Measurements from ENCODE around the gene INPP5D. TPM values are rescaled to one million over a fixed set of nuclear protein-coding genes. Genes with fewer than 3 reads are reported as not detected.
"Not testable (repeated sequence)": the region's sequence is repeated elsewhere in the genome, so short reads cannot be mapped to it uniquely, and the experiment has no call there.

The INPP5D gene
- total RNA-seq, 1 experiment from 2014 or later, result 2.6 TPM

- not testable (repeated sequence) for H3K4me1 ChIP-seq (replicated peaks); H3K9me3 ChIP-seq (replicated peaks); DNase-seq (ENCODE audit: low read depth in 1 of 2, low spot score in 2 of 2); H3K27ac ChIP-seq; H3K36me3 ChIP-seq; H3K4me3 ChIP-seq; H3K27me3 ChIP-seq (replicated peaks)
These were observed 7.6 kb upstream of the INPP5D start for GRCh38 chr2:233052517-233052916.

DNA sequence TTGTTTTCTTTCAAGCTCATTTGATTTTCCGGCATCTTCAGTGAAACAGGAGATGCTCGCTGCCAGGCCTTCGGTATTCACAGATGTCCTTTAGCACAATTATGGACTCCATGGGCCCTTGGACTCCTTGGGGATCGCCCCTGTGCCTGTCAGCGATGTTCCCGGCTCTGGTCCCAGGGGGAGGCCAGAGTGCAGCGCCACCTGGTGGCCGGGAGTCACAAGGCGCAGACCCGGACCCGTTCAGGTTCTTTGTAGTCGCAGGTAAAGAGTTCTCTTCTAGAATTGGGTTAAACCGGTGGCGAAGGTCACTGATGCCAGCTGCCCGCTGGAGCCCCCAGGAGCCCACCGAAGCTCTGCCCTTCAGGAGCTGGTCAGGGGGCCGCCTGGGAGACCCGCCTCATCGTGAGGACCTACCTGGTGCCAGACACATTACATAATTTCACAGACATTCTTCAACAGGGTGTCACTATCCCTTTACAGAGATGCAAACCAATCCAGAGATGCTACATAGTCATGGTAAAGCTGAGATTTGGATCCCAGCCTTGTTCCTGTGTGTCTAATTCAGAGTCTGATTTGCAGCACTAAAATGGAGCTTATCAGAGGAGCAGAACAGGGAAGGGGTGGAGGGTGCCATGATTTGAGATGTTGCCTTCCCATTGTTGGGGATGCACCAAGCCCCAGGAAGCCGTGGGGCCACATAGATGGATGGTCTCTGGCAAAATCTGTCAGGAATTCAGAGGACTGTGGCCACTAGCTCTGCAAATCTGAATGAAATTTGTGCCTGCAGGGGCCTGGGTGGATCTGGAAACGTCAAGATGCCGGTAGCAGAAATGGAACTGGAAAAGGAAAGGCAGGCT, 6.0 kb upstream of the INPP5D start:
- Histone ChIP-seq H3K27ac (no peak overlapping the region), H3K4me3 (no peak overlapping the region), H3K9me3 (replicated peaks) (no peaks in the 10 kb centered on the region), H3K27me3 (replicated peaks) (no peaks in the 10 kb centered on the region), H3K36me3 (no peaks in the 10 kb centered on the region), H3K4me1 (replicated peaks) (peaks cover 9% of the 10 kb centered on the region; the same call in 1 of the 2 replicates)
- DNase-seq (ENCODE audit: low read depth in 1 of 2, low spot score in 2 of 2), result peak in 1 of 2 experiments; percentile 37

GRCh38 chr2:233055362-233055761, 4.8 kb upstream of the INPP5D start:
- H3K9me3 ChIP-seq (replicated peaks), result no peaks in the 10 kb centered on the region
- no peaks in the 10 kb centered on the region for H3K36me3 ChIP-seq
- peaks cover 9% of the 10 kb centered on the region; the same call in 1 of the 2 replicates for H3K4me1 ChIP-seq (replicated peaks)
- no peak overlapping the region for H3K27ac ChIP-seq
- H3K4me3 ChIP-seq, result no peak overlapping the region
- H3K27me3 ChIP-seq (replicated peaks), result no peaks in the 10 kb centered on the region
- DNase-seq (ENCODE audit: low read depth in 1 of 2, low spot score in 2 of 2), result no peak

DNA sequence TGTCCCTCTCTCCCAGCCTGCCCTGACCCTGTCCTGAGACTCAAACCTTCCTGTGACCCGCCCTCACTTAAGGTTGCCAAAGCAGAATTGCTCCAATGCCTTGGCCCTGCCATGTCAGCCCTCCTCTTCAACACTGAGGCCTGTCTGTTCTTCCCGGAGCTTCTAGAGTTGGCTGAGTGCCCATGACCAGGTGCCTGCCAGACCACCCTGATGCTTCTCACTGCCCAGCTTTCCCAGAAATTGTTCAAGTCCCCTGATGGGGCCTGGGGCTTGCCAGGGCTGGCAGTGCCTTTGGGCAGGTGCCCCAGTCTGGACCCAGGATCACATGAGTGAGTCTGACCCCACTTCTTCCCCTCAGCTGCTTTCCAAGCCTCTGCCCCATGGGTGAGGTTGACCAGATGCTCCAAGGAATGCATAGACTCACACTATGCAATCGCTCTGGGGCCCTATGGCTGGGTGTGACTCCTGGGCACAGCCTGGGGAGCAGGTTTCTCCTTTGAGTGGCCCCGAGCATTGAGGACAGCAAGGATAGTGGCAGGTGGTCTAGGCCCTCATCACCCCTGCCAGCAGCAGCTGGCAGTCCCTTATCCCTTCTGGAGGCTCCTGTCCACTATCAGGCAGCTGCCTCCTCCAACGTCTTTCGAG, 3.1 kb upstream of the INPP5D start:
- DNase-seq (ENCODE audit: low read depth in 1 of 2, low spot score in 2 of 2), result no peak
- Histone ChIP-seq H3K27me3 (replicated peaks) (no peaks in the 10 kb centered on the region), H3K27ac (no peak overlapping the region), H3K4me3 (no peak overlapping the region), H3K9me3 (replicated peaks) (no peaks in the 10 kb centered on the region), H3K4me1 (replicated peaks) (peaks cover 13% of the 10 kb centered on the region; the same call in 1 of the 2 replicates), H3K36me3 (no peaks in the 10 kb centered on the region)

- no peak overlapping the region for H3K27ac ChIP-seq
These were observed 1.2 kb upstream of the INPP5D start for GRCh38 chr2:233058717-233059546.

DNA sequence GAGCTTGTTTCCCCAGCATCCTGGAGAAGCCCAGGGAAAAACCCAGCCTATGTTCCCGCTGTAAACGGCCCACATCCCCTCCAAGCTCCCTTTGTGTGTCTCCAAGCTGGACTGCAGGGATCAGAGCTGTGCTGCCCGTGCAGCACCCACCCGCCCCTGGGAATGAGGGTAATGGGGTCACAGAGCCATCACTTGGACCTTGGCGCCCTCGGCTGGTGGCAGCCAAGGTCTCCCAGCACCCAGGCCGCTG, 670 bp upstream of the INPP5D start:
- Histone ChIP-seq H3K4me1 (replicated peaks) (peaks cover 9% of the 10 kb centered on the region; the same call in 1 of the 2 replicates), H3K4me3 (no peak overlapping the region), H3K27me3 (replicated peaks) (no peaks in the 10 kb centered on the region)

More at GRCh38 chr2:233058717-233059546, 1.2 kb upstream of the INPP5D start:
- no peak for DNase-seq (ENCODE audit: low read depth in 1 of 2, low spot score in 2 of 2)
- Histone ChIP-seq H3K27me3 (replicated peaks) (no peaks in the 10 kb centered on the region), H3K4me3 (no peak overlapping the region), H3K36me3 (no peaks in the 10 kb centered on the region), H3K4me1 (replicated peaks) (peaks cover 13% of the 10 kb centered on the region; the same call in 1 of the 2 replicates), H3K9me3 (replicated peaks) (no peaks in the 10 kb centered on the region)

DNA sequence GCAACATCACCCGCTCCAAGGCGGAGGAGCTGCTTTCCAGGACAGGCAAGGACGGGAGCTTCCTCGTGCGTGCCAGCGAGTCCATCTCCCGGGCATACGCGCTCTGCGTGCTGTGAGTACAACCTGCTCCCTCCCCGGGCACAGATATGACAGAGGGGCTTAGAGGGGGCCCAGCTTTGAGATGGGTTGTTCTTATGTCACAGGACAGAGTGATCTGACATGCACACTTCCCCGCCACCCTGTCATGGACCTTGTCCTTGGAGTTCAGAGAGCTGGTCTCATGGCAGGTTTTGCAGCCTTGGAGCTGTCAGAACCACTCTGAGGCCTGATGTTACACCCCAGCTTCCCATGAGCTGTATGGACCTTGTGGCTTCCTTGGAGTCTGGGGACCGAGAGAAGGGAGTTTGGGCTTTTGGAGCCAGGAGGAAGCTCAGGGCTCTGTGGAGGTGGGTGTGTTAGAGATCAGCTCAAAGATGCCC, 398 bp downstream of the INPP5D start:
- no peak for DNase-seq (ENCODE audit: low read depth in 1 of 2, low spot score in 2 of 2)
- Histone ChIP-seq H3K36me3 (no peaks in the 10 kb centered on the region), H3K27ac (no peak overlapping the region), H3K4me3 (no peak overlapping the region), H3K4me1 (replicated peaks) (0 out of 2 replicates have a peak, but pooled peaks cover 4% of the 10 kb centered on the region), H3K27me3 (replicated peaks) (no peaks in the 10 kb centered on the region), H3K9me3 (replicated peaks) (no peaks in the 10 kb centered on the region)

More for the DNA sequence above, 670 bp upstream of the INPP5D start:
- no peak overlapping the region for H3K27ac ChIP-seq
- no peaks in the 10 kb centered on the region for H3K9me3 ChIP-seq (replicated peaks)
- H3K36me3 ChIP-seq, result no peaks in the 10 kb centered on the region
- no peak for DNase-seq (ENCODE audit: low read depth in 1 of 2, low spot score in 2 of 2)

DNA sequence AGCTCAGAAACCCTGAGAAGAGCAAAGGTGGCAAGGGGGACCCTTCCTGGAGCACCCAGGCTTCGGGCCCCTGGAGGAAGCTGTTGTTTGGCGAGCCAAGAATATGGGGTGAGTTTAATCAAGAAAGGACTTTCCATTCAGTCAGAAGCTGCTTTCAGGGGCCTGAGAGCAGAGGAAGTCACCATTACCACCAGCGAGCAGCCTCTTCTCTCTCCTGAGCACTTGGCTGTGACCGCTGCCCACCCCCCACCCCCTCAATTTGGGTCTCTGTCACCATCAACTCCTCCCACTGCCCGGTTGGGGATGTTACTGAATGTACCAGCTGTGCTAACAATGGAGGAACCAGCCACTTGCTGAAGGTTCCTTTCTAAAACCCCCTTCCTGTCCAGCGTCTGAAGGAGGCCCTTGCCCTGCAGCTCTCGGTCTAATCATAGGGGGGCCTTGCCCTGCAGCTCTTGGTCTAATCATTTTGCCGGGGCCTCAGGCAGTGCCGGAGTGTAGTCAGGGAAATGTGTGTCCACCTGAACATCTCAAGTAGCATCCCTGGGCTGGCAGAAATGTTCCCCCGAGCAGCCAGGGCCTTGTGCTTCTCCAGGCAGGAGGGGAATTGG, 943 bp downstream of the INPP5D start:
- H3K9me3 ChIP-seq (replicated peaks), result no peaks in the 10 kb centered on the region
- no peak overlapping the region for H3K4me3 ChIP-seq
- DNase-seq (ENCODE audit: low read depth in 1 of 2, low spot score in 2 of 2), result no peak
- H3K4me1 ChIP-seq (replicated peaks), result 0 out of 2 replicates have a peak, but pooled peaks cover 4% of the 10 kb centered on the region
- no peaks in the 10 kb centered on the region for H3K27me3 ChIP-seq (replicated peaks)
- no peak overlapping the region for H3K27ac ChIP-seq
- H3K36me3 ChIP-seq, result no peaks in the 10 kb centered on the region

GRCh38 chr2:233061591-233062450, 1.7 kb downstream of the INPP5D start:
- Histone ChIP-seq H3K27me3 (replicated peaks) (no peaks in the 10 kb centered on the region), H3K9me3 (replicated peaks) (no peaks in the 10 kb centered on the region), H3K36me3 (no peaks in the 10 kb centered on the region), H3K27ac (no peak overlapping the region), H3K4me1 (replicated peaks) (peaks cover 10% of the 10 kb centered on the region), H3K4me3 (no peak overlapping the region)
- DNase-seq (ENCODE audit: low read depth in 1 of 2, low spot score in 2 of 2), result no peak

DNA sequence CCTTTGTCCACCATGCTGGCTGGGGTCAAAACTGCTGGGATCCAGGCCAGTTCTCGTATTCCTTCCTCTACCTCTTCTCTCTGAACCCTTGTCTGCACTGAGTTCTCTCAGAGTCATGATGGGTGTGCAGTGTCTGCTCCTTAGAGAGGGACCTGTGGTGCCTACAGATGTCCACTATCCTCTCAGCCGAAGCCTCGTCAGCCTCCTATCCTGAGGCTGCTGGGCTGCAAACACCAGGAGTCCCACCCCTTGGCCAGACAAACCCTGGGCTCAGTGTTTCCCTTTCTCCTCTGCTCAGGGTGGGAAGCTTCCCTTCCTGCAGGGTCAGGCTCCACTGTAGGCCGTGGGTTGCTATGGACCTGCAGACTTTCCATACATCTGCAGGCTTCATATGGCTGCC, 2.3 kb downstream of the INPP5D start:
- H3K4me3 ChIP-seq, result no peak overlapping the region
- H3K4me1 ChIP-seq (replicated peaks), result peaks cover 17% of the 10 kb centered on the region
- H3K9me3 ChIP-seq (replicated peaks), result no peaks in the 10 kb centered on the region
- no peak overlapping the region for H3K27ac ChIP-seq
- no peaks in the 10 kb centered on the region for H3K27me3 ChIP-seq (replicated peaks)
- DNase-seq (ENCODE audit: low read depth in 1 of 2, low spot score in 2 of 2), result no peak
- no peaks in the 10 kb centered on the region for H3K36me3 ChIP-seq

GRCh38 chr2:233062946-233063268, 2.8 kb downstream of the INPP5D start:
- H3K27ac ChIP-seq, result no peak overlapping the region
- no peaks in the 10 kb centered on the region for H3K9me3 ChIP-seq (replicated peaks)
- no peaks in the 10 kb centered on the region for H3K36me3 ChIP-seq
- peaks cover 21% of the 10 kb centered on the region for H3K4me1 ChIP-seq (replicated peaks)
- no peaks in the 10 kb centered on the region for H3K27me3 ChIP-seq (replicated peaks)
- no peak overlapping the region for H3K4me3 ChIP-seq
- DNase-seq (ENCODE audit: low read depth in 1 of 2, low spot score in 2 of 2), result no peak

- DNase-seq (ENCODE audit: low read depth in 1 of 2, low spot score in 2 of 2), result no peak
- Histone ChIP-seq H3K9me3 (replicated peaks) (no peaks in the 10 kb centered on the region), H3K4me3 (no peak overlapping the region), H3K27me3 (replicated peaks) (no peaks in the 10 kb centered on the region), H3K27ac (no peak overlapping the region), H3K36me3 (no peaks in the 10 kb centered on the region), H3K4me1 (replicated peaks) (peaks cover 26% of the 10 kb centered on the region)
These were observed 3.3 kb downstream of the INPP5D start for GRCh38 chr2:233063269-233063975.
